HG03520 (cell line): ENCODE results near the gene PCYT1B.
"Not testable (repeated sequence)": the region's sequence is repeated elsewhere in the genome, so short reads cannot be mapped to it uniquely, and the experiment has no call there.

Experiments
- ATAC-seq: cut with Tn5 transposase; IDR thresholded peaks from one replicate; pipeline ENCODE4 v1.9.1; 2021; ENCODE audit warnings: mild to moderate bottlenecking, moderate library complexity; ENCODE audit not compliant: unreplicated experiment

The PCYT1B gene

DNA sequence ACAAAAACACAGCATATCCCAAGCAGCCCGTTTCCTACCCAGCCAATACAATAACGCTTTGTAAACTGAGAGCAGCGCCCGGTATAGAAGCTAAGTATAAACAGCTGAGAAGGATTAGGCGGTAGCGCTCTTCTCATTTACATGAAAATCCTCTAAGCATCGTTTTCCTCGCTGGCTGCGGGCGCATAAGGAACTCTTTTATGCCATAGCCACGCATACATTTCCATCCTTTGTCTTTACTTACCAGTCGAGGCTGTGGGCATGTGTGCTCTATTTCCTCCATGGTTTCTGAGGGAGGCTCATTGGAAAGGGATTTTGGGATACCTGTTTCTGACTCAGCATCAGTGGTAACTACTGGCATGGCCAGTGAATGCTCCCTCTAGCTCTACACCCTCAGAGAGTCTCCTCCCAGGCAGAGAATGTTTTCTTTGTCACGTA lies 383 bp downstream of the PCYT1B start:
- ATAC-seq: no peak

GRCh38 chrX:24646006-24646405 lies 1.1 kb downstream of the PCYT1B start:
- no peak for ATAC-seq

GRCh38 chrX:24643116-24643515 lies 4.0 kb downstream of the PCYT1B start:
- no peak for ATAC-seq

GRCh38 chrX:24629701-24630100 lies 17.4 kb downstream of the PCYT1B start:
- no peak for ATAC-seq

DNA sequence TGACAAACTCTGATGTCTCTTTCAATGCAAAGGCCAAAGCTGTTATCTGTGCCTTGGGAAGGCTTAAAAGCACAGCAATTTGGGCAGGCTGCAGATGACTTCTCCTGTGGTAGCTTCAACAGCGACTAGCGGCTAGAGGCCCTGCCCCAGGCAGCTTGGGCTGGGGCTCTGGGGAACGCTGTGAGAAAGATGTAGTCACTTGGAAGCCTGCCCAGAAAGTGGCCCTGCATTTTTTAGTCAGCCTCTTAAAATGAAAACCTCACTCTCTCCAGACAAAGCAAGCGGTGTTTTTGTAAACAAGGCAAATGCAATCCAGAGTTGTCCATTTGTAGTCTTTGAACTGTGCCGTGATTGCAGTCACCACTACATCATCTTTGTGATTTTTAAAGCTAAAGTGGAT lies 27.5 kb downstream of the PCYT1B start:
- no peak for ATAC-seq

GRCh38 chrX:24610516-24610915 lies 36.6 kb downstream of the PCYT1B start:
- no peak for ATAC-seq

DNA sequence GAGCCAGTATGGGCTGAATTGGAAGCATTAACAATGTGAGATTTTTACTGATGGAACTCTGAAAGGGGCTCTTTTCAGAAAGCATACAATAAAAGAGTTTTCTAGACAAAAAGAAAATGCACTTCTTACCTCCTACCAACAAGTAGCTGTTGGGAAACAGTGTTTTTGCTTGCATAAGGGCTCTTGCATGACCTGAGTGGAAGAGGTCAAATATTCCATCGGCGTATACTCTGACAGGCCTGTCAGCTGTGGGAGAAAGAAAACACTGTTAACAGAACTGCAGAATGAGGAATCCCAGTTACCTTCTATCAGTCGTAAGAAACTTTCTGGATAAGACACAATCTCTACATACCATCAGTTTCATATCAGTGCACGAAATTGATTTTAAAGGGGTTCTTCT lies 39.5 kb downstream of the PCYT1B start:
- no peak for ATAC-seq

DNA sequence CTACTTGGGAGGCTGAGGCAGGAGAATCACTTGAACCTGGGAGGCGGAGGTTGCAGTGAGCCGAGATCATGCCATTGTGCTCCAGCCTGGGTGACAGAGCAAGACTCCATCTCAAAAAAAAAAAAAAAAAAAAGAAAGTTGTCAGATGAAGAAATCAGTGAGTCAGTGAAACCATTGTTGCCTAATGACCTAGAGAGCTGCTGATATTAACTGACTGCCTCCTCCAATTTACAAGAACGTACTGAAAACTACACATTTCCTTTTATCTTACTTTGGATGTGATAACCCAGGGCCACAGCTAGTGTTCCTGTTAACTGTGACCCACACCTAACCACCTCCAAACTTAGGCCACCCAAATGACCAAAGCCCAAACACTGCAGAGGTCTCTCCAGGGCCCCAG lies 41.2 kb downstream of the PCYT1B start:
- ATAC-seq: not testable (repeated sequence)

DNA sequence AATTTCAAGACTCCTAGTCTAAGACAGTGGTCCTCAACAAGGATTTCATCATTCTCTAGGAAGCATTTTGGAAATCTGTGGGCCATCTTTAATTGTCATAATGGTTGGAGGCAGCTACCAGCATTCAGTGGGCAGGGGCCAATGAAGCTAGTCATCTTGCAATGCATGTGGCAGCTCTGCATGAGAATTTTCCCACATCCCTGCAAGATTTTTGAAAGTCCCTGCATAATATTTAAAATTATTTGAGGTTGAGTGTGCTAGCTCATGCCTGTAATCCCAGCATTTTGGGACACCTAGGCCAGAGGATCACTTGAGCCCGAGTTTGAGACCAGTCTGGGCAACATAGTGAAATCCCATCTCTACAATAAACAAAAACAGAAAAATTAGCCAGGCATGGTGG lies 44.0 kb downstream of the PCYT1B start:
- ATAC-seq: no peak

DNA sequence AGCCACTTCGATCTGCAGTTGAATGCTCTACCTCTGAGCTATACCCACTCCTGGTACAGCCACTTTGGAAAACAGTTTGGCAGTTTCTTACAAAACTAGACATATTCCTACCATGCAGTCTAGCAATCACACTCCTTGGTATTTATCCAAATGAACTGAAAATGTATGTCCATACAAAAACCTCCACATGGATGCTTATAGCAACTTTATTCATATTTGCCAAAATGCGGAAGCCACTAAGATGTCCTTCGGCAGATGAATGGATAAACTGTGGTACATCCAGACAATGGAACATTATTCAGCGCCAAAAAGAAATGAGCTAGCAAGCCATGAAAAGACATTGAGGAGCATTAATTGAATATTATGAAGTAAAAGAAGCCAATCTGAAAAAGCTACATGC lies 45.3 kb downstream of the PCYT1B start:
- ATAC-seq: no peak

- ATAC-seq: no peak
Measured at GRCh38 chrX:24594501-24594900, 52.6 kb downstream of the PCYT1B start.

DNA sequence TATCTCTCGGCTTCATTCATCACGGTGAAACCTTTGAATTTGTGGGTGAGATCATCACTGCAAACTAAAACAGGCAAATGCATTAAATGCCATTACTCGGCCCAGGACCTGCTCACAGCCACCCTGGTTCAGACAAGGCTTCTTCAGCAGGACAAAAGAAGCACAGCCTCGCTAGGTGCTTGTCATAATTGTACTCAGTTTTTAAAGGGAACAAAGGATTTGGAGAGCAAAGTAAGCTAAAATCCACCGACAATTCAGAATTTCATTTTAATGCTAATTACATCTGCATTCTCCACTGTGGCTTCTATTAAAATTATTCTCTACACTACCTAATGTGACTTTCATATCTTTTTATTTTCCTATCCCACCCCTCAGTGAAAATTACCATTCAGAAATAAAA lies 57.0 kb downstream of the PCYT1B start:
- ATAC-seq: no peak

GRCh38 chrX:24577091-24577490 lies 70.1 kb downstream of the PCYT1B start:
- ATAC-seq: no peak

GRCh38 chrX:24575496-24575895 lies 71.7 kb downstream of the PCYT1B start:
- no peak for ATAC-seq

DNA sequence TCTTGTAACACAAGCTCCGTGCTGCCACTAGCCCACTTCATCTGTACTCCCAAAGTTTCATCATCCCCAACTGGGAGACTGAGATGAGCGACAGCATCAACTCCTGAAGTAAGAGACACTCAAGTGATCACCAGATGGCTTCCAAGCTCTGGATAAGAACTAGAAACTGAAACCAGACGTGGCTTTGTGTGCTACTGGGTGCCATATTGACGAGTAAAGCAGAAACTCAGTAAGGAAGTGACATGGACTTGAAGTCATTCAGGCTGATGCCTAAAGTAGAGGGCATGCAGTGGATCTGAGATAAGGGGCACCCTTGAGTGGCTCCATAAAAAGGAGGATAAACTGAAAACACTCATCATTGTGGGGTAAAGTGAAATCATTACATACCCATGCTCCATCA lies 72.4 kb downstream of the PCYT1B start:
- no peak for ATAC-seq

DNA sequence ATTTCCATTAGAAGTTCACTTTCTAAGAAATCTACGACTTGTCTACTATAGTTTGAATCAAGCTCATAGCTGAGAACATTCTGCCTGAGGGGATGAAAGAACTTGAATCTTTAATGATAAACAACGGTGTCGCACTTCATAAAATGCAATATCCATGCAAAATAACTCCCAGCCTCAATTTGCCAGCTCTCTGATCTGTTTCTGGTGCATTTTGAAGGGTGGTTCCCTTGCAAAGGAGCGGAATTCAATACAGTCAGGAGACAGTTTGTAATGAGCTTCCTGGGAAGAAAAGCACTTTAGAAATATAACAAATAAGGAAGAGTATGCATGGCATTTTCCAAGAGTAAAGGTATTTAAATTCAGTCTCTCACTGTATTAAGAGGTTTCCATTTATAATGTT lies 80.0 kb downstream of the PCYT1B start:
- no peak for ATAC-seq

GRCh38 chrX:24566240-24566639 lies 80.9 kb downstream of the PCYT1B start:
- no peak for ATAC-seq

- no peak for ATAC-seq
Measured at GRCh38 chrX:24563291-24564010, 83.7 kb downstream of the PCYT1B start.

GRCh38 chrX:24561121-24561520 lies 86.0 kb downstream of the PCYT1B start:
- no peak for ATAC-seq

GRCh38 chrX:24553011-24553410 lies 94.1 kb downstream of the PCYT1B start:
- ATAC-seq: no peak

DNA sequence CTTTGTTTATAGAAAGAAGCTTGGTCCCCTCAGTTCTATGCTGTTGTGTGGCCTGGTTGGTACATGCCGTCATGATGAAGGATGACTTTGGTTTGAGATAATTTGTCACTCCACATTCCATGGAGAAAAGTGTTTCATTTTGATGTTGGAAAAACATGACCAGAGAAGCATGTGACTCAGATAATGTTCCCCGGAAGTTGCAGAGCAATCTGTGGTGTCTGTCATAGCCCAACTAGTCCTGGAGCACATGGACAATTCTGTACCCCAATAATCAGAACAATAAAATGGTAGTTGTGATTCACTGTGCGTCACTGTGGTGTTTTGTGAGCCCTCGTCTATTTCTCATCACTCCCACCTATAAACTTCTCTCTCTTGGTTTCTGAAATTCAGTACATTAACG lies 97.0 kb downstream of the PCYT1B start:
- no peak for ATAC-seq

GRCh38 chrX:24547961-24548360 lies 99.2 kb downstream of the PCYT1B start:
- no peak for ATAC-seq

DNA sequence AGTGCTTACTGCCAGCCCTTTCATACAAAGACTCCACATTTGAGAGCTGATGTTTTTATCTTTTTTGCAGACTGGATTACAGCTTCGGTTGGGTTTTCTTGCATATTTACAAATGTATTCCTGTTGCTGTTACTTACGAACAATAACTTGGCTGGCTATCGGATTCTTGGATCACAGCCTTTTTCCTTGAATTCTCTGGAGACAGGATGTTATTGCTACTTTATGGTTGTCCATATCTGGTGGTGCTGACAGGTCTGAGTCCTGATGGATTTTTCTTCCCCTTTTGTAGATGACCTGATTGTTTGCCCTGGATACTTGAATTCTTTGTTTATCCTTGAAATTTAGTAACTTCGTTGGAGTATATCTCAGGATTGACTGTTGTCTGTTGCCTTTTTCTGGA lies 104.4 kb downstream of the PCYT1B start:
- ATAC-seq: no peak
